ENCODE results near the gene PPP1R9A.

Gene PPP1R9A

DNA sequence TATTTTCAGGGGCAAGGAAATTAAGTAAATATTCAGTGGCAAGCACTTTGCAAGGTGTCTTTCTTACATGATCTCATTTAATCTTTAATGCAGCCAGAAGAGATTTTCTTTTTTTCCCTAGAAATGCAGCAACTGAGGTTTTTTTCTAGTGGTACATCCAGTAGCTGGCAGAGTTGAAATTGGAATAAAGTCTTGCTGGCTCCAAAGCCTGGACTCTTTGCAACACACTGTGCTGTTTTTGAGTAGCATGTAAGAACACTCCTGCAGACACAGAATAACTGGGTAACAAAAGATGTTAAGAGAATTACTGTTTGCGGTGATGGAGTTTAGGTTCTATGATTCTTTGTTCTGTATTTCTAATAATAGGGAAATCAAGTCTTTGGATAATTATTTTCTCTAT lies 293.3 kb downstream of the PPP1R9A start:
- TF ChIP-seq, protein P1, sequence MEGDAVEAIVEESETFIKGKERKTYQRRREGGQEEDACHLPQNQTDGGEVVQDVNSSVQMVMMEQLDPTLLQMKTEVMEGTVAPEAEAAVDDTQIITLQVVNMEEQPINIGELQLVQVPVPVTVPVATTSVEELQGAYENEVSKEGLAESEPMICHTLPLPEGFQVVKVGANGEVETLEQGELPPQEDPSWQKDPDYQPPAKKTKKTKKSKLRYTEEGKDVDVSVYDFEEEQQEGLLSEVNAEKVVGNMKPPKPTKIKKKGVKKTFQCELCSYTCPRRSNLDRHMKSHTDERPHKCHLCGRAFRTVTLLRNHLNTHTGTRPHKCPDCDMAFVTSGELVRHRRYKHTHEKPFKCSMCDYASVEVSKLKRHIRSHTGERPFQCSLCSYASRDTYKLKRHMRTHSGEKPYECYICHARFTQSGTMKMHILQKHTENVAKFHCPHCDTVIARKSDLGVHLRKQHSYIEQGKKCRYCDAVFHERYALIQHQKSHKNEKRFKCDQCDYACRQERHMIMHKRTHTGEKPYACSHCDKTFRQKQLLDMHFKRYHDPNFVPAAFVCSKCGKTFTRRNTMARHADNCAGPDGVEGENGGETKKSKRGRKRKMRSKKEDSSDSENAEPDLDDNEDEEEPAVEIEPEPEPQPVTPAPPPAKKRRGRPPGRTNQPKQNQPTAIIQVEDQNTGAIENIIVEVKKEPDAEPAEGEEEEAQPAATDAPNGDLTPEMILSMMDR (IDR thresholded peaks at IDR 0.05; ENCODE audit: low read length, missing control alignments), result no peak
- H3K4me3 ChIP-seq (replicated peaks; ENCODE audit: low read depth, low read length), result no peak overlapping the region
- DNase-seq (ENCODE audit: low read depth), result no peak

DNA sequence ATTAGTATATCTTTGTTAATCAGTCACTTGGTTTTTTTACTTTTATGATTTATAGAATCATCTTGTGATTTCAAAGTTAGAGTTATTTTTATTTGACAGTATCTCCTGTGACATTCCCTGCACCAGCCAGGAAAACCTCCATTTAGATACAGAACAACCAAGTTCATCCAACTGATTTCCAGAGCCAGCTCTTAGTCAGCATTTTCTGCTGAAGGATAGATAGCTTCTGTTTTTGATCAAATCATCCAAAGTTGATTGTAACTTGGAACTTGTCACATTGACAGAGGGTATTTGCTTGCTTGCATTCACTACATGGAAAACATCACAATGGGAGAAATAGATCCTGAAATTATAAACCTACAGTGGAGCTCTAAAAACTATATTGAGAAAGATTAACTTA lies 294.3 kb downstream of the PPP1R9A start:
- DNase-seq (ENCODE audit: low read depth), result no peak
- TF ChIP-seq, protein P1 (IDR thresholded peaks at IDR 0.05; ENCODE audit: low read length, missing control alignments), result no peak
- H3K4me3 ChIP-seq (replicated peaks; ENCODE audit: low read depth, low read length), result no peak overlapping the region

DNA sequence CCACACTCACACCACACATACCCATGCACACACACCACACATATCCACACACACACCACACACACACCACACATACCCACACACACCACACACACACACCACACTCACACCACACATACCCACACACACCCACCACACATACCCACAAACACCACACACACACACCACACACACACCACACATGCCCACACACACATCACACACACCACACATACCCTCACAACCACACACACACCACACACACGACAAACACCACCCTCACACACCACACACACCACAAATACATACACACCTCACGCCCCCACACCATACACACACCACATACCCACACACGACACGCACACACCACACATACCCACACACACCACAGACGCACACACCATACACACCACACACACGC lies 297.2 kb downstream of the PPP1R9A start:
- TF ChIP-seq, protein P1 (IDR thresholded peaks at IDR 0.05; ENCODE audit: low read length, missing control alignments), result no peak
- no peak overlapping the region for H3K4me3 ChIP-seq (replicated peaks; ENCODE audit: low read depth, low read length)
- DNase-seq (ENCODE audit: low read depth), result no peak

DNA sequence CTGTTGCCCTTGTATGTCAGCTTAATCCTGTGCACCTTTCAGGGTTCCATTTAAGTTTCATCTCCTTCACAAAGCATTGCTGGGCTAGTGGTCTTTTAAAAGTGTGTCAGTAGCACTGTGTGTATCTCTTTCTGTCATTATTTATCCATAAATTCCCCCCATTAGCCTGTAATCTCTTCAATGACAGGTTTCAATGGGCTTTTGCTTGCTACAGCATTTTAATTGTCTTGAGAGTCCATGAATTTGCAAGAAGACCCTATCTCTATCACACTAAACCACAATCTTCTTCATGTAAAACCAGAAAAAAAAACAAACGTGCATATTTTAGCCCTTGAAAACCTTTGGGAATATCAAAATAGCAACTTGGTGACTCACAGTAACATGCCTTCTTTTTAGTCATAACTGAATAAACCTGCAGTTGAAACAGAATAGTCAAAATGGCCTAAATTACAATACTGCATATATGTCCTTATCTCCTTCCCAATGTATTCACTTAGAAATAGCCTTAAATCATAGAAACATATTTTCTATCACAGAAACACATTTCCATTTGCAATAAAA lies 298.4 kb downstream of the PPP1R9A start:
- TF ChIP-seq, protein P1 (IDR thresholded peaks at IDR 0.05; ENCODE audit: low read length, missing control alignments), result no peak

DNA sequence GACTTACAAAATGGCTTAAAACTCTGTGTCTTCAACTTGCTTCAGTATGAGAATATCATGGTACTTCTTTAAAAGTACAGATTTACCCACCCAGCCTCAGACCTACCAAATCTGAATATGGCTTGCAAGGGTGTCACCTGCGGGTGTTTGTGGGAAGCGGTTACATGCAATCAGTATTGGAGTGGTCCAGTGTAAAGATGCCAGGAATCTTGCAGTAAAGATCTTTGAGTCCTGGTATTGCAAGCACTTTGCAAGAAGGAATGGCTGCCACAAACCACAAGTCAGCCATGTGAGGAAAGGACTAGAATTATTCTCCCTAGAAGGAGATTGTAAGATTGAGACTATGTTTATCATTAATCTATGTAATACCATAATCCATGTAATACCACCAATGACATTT lies 301.9 kb downstream of the PPP1R9A start:
- peak; percentile 3 for DNase-seq (ENCODE audit: low read depth)
- no peak overlapping the region for H3K4me3 ChIP-seq (replicated peaks; ENCODE audit: low read depth, low read length)
- TF ChIP-seq, protein P1 (IDR thresholded peaks at IDR 0.05; ENCODE audit: low read length, missing control alignments), result no peak

More for the DNA sequence above, 298.4 kb downstream of the PPP1R9A start:
- peak; percentile 65 for DNase-seq (ENCODE audit: low read depth)
- H3K4me3 ChIP-seq (replicated peaks; ENCODE audit: low read depth, low read length), result no peak overlapping the region

DNA sequence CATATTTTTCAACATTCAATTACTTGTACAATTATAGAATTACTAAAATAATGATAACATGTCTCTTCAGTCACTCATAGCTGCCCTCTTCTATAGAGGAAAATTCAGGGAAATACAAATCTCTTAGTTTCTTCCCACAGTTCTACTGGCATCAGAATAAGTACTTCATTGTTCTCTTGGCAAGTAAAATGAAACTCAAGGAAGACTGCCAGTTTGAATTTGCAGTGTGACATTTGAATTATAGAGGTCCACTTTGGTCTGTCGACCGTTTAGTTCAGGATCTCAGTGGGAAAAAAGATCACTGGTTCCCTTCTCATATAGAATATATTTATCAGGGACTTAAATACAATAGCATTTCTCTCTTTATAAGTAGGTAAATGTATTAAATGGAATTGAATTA lies 302.4 kb downstream of the PPP1R9A start:
- TF ChIP-seq, protein P1 (IDR thresholded peaks at IDR 0.05; ENCODE audit: low read length, missing control alignments), result no peak
- H3K4me3 ChIP-seq (replicated peaks; ENCODE audit: low read depth, low read length), result no peak overlapping the region
- no peak for DNase-seq (ENCODE audit: low read depth)

DNA sequence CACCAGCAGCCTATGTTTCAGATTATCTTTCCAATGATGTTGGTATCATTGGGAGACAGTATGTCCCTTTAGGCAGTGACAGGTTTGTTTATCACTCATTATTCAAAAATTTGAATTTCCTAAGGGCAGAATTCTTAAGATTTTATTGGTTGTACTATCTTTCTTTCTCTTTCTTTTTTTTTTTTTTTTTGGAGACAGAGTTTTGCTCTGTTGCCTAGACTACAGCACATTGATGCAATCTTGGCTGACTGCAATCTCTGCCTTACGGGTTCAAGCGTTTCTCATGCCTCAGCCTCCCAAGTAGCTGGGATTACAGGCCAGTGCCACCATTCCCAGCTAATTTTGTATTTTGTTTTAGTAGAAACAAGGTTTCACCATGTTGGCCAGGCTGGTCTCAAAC lies 305.8 kb downstream of the PPP1R9A start:
- peak; percentile 7 for DNase-seq (ENCODE audit: low read depth)
- TF ChIP-seq, protein P1 (IDR thresholded peaks at IDR 0.05; ENCODE audit: low read length, missing control alignments), result no peak
- no peak overlapping the region for H3K4me3 ChIP-seq (replicated peaks; ENCODE audit: low read depth, low read length)

Measured in fibroblast of pulmonary artery (primary cell).